ENCODE data around the gene LIM2.

The LIM2 gene

GRCh38 chr19:51365965-51366388 lies 21.8 kb downstream of the LIM2 start, which contains the start of gene ETFB:
Gene ETFB, minus strand, starts transcription at chr19:51366388. Its CDS starts 62 bp downstream, at chr19:51366326.
- DNase-seq (ENCODE audit: low read depth) = no peak

- DNase-seq (ENCODE audit: low read depth) = no peak
Measured at GRCh38 chr19:51365211-51365964, 22.4 kb downstream of the LIM2 start.

DNA sequence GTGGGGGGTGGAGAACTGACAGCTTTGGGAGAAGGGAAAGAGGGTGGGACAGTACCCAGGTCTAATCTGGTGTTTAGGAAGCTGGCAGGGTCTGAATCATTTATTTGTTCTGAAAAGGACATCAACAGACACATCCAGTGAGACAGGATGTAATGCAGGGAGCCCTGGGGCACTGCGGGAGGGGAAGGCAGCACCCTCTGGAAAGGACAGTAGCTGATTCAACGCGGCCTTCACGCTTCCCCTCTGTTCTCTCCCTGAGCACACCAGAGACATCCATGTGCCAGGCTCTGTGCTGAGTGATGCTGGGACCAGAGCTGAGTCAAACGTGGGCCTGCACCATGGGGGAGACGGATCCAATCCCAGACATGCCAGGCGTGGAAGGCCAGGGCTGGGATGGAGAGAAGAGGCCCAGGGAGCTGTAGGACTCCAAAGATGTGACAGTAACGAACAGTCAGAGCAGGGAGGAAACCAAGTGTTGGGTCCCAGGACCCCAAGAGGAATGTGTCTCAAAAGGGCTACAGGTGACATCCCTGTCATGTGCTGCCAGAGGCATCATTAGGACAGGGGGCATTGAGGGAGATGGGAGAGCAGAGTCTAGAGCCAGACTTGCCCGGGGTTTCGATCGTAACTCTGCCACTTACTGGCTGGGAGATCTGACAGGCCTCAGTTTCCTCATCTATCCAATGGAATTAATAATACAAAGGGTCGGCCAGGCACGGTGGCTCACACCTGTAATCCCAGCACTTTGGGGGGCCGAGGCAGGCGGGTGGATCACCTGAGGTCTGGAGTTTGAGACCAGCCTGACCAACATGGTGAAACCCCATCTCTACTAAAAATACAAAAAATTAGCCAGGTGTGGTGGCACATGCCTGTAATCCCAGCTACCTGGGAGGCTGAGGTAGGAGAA lies 23.3 kb downstream of the LIM2 start:
- no peak for DNase-seq (ENCODE audit: low read depth)

- DNase-seq (ENCODE audit: low read depth) = no peak
Measured at GRCh38 chr19:51361239-51361638, 26.5 kb downstream of the LIM2 start.

DNA sequence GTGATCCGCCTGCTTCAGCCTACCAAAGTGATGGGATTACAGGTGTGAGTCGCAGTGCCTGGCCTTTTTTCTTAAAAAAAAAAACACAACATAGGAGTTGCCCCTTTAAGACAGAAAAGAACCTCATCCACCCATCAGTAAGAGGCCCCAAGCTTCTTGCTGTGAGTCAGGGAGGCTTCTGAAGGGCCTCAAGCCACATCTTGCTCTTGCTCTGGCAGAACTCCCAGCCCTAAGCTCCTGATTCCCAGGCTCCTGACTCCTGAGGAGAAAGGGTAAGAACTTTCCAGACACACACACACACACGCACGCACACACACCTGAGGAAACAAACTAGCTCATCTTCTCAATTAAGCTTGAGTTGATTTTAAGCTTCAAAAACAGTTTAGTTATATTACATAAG lies 28.5 kb downstream of the LIM2 start:
- DNase-seq (ENCODE audit: low read depth) = no peak

GRCh38 chr19:51357952-51358351 lies 29.8 kb downstream of the LIM2 start:
- DNase-seq (ENCODE audit: low read depth) = no peak

GRCh38 chr19:51356159-51356801 lies 31.5 kb downstream of the LIM2 start:
- no peak for DNase-seq (ENCODE audit: low read depth)

- no peak for DNase-seq (ENCODE audit: low read depth)
Measured at GRCh38 chr19:51354742-51355148, 33.0 kb downstream of the LIM2 start.

- DNase-seq (ENCODE audit: low read depth) = no peak
Measured at GRCh38 chr19:51354103-51354741, 33.6 kb downstream of the LIM2 start.

DNA sequence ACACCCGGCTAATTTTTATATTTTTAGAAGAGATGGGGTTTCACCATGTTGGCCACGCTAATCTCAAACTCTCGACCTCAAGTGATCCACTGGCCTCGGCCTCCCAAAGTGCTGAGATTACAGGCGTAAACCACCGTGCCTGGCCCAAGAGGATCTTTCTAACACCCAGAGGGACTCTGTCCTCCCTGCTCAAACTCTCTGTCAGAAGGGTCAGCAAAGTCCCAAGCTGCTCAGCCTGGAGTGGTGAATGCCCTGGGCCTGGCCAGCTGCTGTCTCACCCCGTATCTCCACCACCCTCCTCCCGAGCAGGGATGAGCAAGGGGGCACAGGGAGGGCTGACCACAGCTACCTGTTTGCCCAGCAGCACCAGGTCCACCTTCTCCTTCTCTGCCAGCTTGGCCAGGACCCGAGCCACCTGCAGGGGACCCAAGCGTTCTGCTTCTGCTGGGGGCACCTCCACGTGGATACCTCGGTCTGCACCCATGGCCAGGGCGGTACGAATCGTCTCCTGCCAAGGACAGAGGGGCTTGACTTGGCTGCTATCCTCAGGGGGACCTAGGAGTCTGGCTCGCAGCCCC lies 34.9 kb downstream of the LIM2 start:
- DNase-seq (ENCODE audit: low read depth) = no peak

DNA sequence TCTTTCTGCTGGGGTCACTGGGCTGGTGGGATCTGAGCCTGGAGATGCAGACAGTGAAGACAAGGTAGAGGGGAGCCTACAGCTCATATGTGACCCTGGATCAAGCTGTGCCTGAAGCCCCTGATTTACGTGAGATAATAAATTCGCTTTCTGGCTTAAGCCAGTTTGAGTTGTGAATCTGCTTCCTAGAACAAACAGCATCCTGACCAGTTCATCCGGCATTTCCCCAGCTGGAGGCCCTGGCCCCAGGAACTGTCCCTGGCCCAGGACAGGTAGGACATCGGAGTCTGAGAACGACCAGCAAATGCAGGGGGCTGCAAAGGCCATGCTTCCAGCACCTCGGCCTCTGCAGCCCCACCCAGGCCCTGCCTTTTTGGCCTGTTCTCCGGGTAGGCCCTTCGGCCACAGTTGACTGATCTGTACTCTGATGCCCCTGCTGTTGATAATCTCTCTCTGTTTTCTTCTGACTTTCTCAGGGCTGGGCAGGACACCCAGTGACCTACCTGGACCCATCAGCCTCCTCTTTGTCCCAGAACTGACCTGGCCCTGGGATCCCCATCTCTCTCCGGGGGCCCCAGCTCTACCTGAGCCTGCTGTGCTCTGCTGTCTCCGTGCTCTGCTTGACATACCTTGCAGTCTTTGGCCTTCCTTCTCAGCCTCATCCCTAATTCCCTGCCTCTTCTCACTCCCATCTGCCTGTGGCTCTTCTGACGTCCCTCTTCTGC lies 36.3 kb downstream of the LIM2 start:
- DNase-seq (ENCODE audit: low read depth) = no peak

GRCh38 chr19:51347209-51347928 lies 40.4 kb downstream of the LIM2 start:
- no peak for DNase-seq (ENCODE audit: low read depth)

GRCh38 chr19:51346742-51347141 lies 41.0 kb downstream of the LIM2 start:
- DNase-seq (ENCODE audit: low read depth) = no peak

GRCh38 chr19:51345076-51345620 lies 42.6 kb downstream of the LIM2 start:
- no peak for DNase-seq (ENCODE audit: low read depth)

GRCh38 chr19:51342631-51343569 lies 44.9 kb downstream of the LIM2 start:
- no peak for DNase-seq (ENCODE audit: low read depth)

DNA sequence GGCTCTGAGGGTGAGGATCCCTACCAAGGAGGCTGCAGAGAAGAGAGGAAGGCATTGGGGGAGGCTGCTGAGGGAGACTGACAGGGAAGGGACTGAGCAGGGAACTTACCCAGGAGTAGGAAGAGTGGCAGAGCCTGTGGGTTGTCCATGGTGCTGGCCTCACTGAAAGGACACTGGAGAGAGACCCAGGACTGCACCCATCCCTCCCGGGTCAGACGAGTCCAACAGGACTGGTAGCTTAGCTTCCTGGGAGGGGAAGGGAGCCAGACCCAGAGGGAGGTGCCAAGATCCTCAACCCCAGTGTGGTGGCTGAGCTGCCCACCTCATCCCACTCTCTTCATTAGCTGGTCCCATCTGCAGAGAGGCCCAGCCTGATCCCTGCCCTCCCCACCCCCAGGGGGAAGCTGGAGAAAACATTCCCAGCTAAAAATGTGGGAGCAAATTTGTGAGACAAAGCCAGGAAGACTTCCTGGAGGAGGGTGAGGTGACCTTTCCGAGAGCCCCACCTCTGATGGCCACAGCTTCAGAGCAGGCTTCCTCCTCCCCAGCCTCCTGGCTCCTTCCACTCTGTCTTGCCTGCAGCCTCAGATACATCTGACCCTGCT lies 45.7 kb downstream of the LIM2 start, which contains the start of gene VSIG10L:
TSS of gene VSIG10L (minus strand) at position 164 of the 605 bp plus-strand sequence. CDS start at position 149, 15 bp downstream.
- no peak for DNase-seq (ENCODE audit: low read depth)

- no peak for DNase-seq (ENCODE audit: low read depth)
Measured at GRCh38 chr19:51341066-51341465, 46.7 kb downstream of the LIM2 start.
